ENCODE measurements around the gene HABP2.
A peak's percentile ranks its signal among the peaks of the same experiment; 100 is the strongest.

HABP2 gene

GRCh38 chr10:113527211-113527906, 25.5 kb upstream of the HABP2 start:
- no peak for DNase-seq

- DNase-seq = peak; percentile 11
Observed at GRCh38 chr10:113528876-113529275, 24.0 kb upstream of the HABP2 start.

GRCh38 chr10:113529575-113529974, 23.3 kb upstream of the HABP2 start:
- no peak for DNase-seq

- no peak for DNase-seq
Observed at GRCh38 chr10:113530476-113530875, 22.4 kb upstream of the HABP2 start.

GRCh38 chr10:113532724-113533123, 20.1 kb upstream of the HABP2 start:
- no peak for DNase-seq

GRCh38 chr10:113533801-113534200, 19.1 kb upstream of the HABP2 start:
- no peak for DNase-seq

- no peak for DNase-seq
Observed at GRCh38 chr10:113534423-113534822, 18.4 kb upstream of the HABP2 start.

GRCh38 chr10:113537672-113538071, 15.2 kb upstream of the HABP2 start:
- DNase-seq = no peak

- DNase-seq = peak; percentile 70
Observed at GRCh38 chr10:113538151-113538550, 14.7 kb upstream of the HABP2 start.

GRCh38 chr10:113539789-113540188, 13.1 kb upstream of the HABP2 start:
- DNase-seq = peak; percentile 67

- DNase-seq = no peak
Observed at GRCh38 chr10:113540845-113541548, 11.9 kb upstream of the HABP2 start.

GRCh38 chr10:113541549-113541927, 11.3 kb upstream of the HABP2 start:
- DNase-seq = no peak

- no peak for DNase-seq
Observed at GRCh38 chr10:113543107-113543955, 9.5 kb upstream of the HABP2 start.

GRCh38 chr10:113544392-113544791, 8.5 kb upstream of the HABP2 start:
- no peak for DNase-seq

GRCh38 chr10:113547426-113547825, 5.4 kb upstream of the HABP2 start:
- DNase-seq = no peak

- DNase-seq = no peak
Observed at GRCh38 chr10:113549856-113550255, 3.0 kb upstream of the HABP2 start.

GRCh38 chr10:113550365-113550764, 2.5 kb upstream of the HABP2 start:
- DNase-seq = peak; percentile 30

- no peak for DNase-seq
Observed at GRCh38 chr10:113552014-113552413, 839 bp upstream of the HABP2 start.

- no peak for DNase-seq
Observed at GRCh38 chr10:113553149-113553548, 296 bp downstream of the HABP2 start.

GRCh38 chr10:113554214-113554613, 1.4 kb downstream of the HABP2 start:
- no peak for DNase-seq

- DNase-seq = no peak
Observed at GRCh38 chr10:113555245-113555644, 2.4 kb downstream of the HABP2 start.

- DNase-seq = no peak
Observed at GRCh38 chr10:113555751-113556150, 2.9 kb downstream of the HABP2 start.

GRCh38 chr10:113557424-113557862, 4.6 kb downstream of the HABP2 start:
- peak; percentile 27 for DNase-seq

GRCh38 chr10:113557903-113558321, 5.1 kb downstream of the HABP2 start:
- DNase-seq = no peak

All from inflammatory macrophage treated with lipopolysaccharide for 4 hours (primary cell).